Measurements from ENCODE around the gene DKK1.

Gene DKK1

DNA sequence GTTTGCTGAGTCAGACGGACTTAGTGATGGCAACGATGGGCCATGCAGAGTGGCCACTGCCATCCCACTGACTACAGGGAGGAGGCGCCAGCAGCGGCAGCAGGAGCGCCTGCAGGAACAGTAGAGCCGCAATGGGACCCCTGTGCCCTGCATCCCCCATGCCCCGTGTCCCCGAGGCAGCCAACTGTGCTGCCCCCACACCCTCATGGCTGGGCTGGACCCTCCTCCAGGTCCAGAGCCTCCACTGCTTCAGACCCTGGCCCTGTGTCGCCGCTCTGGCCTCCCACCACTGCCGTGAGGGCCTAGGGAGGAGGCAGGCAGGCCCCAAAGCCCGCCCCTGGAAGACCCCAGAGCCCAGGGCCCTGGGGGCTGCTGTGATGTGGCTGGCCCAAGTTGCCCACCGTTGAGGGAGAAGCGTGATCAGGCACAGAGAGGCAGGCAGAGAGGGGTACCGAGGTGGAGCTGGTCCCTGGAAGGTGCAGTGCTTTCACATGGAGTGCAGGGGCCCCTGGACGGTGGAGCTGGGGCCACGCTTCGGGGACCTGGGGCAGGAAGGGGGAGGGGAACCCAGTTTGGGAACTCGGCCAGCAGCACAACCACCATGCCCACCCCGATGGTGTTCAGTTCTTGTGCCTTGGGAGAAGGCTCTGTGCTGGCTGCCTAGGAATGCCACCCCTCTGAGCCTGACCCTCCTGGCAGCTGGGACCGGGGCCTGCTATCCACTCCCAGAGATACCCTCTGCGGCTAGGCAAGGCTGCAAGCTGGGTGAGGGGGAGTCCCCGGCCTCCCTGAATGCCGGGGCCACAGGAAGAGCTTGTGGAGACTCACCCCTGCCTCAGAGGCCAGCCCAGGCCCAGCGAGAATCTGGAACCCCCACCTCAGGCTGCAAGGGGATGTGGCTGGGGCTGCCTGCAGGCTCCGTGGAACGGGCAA is 32.6 kb downstream of the DKK1 start:
- TF ChIP-seq, protein P1, sequence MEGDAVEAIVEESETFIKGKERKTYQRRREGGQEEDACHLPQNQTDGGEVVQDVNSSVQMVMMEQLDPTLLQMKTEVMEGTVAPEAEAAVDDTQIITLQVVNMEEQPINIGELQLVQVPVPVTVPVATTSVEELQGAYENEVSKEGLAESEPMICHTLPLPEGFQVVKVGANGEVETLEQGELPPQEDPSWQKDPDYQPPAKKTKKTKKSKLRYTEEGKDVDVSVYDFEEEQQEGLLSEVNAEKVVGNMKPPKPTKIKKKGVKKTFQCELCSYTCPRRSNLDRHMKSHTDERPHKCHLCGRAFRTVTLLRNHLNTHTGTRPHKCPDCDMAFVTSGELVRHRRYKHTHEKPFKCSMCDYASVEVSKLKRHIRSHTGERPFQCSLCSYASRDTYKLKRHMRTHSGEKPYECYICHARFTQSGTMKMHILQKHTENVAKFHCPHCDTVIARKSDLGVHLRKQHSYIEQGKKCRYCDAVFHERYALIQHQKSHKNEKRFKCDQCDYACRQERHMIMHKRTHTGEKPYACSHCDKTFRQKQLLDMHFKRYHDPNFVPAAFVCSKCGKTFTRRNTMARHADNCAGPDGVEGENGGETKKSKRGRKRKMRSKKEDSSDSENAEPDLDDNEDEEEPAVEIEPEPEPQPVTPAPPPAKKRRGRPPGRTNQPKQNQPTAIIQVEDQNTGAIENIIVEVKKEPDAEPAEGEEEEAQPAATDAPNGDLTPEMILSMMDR (IDR thresholded peaks at IDR 0.05; ENCODE audit: borderline replicate concordance, insufficient read depth, low read depth, low read length): no peak
- no peak overlapping the region for H3K4me3 ChIP-seq (ENCODE audit: low read depth, low read length)

DNA sequence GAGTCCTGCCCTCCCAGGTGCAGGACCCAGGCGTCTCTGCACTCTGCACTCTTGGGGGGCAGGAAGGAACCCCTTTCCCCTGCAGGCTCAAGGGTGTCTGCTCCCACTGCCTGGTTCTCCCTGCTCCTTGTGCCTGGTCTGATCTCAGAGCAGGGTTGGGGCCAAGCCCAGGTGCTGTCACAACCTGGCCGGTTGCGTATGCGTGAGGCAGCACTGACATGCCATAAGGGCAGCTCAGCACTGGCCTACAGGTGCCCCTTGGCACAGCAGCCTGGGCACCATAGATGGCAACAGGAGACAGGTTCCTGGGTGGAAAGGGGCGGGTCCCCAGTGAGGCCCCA is 33.2 kb downstream of the DKK1 start:
- TF ChIP-seq, protein P1 (IDR thresholded peaks at IDR 0.05; ENCODE audit: borderline replicate concordance, insufficient read depth, low read depth, low read length): no peak
- no peak overlapping the region for H3K4me3 ChIP-seq (ENCODE audit: low read depth, low read length)

DNA sequence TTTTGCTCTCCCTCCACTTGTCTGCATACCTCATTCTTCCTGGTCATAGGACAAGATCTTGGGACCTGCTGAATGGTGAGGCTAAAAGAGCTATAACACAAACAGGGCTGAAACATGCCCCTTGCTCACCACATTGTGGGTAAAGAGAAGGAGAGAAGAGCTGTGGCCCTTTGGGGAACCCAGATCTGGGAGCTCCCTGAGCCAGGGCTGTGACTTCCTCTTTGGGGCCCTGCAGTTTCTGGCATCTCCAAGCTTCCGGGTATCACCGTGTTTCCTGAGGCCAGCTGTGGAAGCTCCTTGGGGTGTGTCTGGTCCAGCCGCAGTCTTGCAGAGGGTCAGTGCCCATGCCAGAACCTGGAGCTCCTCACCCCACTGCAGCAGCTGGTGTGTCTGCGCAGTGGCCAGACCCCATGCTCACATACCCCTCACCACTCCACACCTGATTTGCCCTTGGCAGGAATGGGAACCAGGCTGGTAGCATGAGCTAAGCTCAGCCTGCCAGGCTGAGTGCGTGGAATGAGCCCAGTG is 34.0 kb downstream of the DKK1 start:
- no peak overlapping the region for H3K4me3 ChIP-seq (ENCODE audit: low read depth, low read length)
- TF ChIP-seq, protein P1 (IDR thresholded peaks at IDR 0.05; ENCODE audit: borderline replicate concordance, insufficient read depth, low read depth, low read length): no peak

DNA sequence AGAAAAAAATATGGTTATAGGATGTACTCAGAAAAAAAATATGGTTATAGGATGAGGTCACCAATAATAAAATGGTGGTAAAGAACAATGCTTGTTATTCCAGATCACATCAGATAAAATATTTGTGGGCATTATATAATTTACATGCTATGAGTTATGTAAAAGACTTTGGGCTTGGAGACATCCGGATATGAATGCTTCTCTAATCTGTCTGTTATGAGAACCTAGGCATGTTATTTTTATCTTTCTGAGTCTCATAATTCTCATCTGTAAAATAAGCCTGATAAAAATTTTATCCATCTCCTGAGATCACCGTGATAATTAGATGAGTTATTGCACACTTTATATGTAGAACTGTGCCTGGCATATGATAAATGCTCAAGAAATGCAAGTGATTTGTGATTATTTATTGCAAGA is 37.8 kb downstream of the DKK1 start:
- TF ChIP-seq, protein P1 (IDR thresholded peaks at IDR 0.05; ENCODE audit: borderline replicate concordance, insufficient read depth, low read depth, low read length): no peak
- no peak overlapping the region for H3K4me3 ChIP-seq (ENCODE audit: low read depth, low read length)

DNA sequence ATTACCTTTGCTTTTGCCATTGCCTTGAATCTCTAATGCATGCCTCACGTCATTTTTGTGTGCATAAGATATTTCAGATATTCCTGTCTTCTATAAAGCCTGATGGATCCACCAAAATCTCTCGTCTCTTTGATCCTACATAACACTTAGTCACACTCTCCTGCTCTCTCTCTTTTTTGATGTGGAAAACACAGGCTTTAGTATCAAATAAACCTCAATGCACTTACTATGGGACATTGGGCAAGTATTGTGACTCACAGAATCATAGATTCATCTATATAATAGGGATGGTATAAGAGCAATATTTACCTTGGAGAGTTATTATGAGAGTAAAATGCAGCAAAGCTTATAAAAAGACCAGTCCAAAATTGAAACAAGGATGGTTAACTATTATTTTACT is 39.1 kb downstream of the DKK1 start:
- TF ChIP-seq, protein P1 (IDR thresholded peaks at IDR 0.05; ENCODE audit: borderline replicate concordance, insufficient read depth, low read depth, low read length): no peak
- H3K4me3 ChIP-seq (ENCODE audit: low read depth, low read length): no peak overlapping the region

DNA sequence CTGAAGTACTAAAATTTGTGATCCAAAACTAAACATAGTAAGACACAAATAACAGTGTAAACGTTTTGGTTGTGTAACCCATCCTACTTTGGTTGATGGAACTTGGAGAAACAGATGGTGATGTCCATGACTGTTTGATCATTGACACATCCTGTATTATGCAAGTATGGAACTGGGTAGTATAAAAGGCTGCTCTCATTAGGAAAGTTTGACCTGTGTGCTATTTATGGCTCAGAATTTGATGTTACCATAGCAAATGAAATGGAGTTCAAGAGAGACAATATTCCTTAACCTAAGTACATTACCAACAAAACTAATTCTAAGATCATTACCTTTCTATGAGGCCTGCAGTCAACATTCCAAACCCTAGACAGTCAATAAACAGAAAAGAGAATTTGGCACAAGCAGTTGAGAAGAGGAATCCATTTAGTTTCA is 39.9 kb downstream of the DKK1 start:
- TF ChIP-seq, protein P1 (IDR thresholded peaks at IDR 0.05; ENCODE audit: borderline replicate concordance, insufficient read depth, low read depth, low read length): no peak
- no peak overlapping the region for H3K4me3 ChIP-seq (ENCODE audit: low read depth, low read length)

DNA sequence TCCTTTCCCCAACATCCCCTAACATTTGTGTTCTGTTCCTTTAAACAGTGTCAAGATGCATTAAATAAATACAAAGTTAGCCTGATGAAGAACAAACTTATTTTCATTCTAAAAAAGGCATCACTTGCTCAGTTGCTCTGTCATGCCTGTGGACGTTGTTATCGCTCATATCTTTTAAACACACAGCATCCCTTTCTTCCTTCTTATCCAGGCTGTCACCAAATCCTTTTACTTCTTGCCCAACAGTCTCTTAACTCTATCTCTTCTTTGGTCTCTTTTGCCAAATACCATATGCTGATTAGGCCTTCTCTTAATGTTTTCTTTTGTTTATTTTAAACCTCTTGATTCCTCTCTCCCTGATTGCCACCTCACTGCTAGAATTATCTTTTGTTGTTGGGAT is 43.9 kb downstream of the DKK1 start:
- TF ChIP-seq, protein P1 (IDR thresholded peaks at IDR 0.05; ENCODE audit: borderline replicate concordance, insufficient read depth, low read depth, low read length): no peak
- no peak overlapping the region for H3K4me3 ChIP-seq (ENCODE audit: low read depth, low read length)

All from GM12875 (cell line).